Neural cell (in vitro differentiated cells): ENCODE data around the gene MB21D2. TPM values are rescaled to one million over a fixed set of nuclear protein-coding genes. Genes with fewer than 3 reads are reported as not detected.

Source experiments
- H2AFZ ChIP-seq: fragments of 200-600, 300-800 bp; sonication (generic), shearing (Covaris generic); 2 replicates; pipeline ENCODE4 v1.6.0; 2014; ENCODE audit warnings: low read depth, mild to moderate bottlenecking, antibody characterized with exemption, low read length, moderate library complexity
- H3F3A ChIP-seq: fragments of 200-600 bp; shearing (Covaris generic); 2 replicates; pipeline ENCODE4 v1.6.1; 2016; ENCODE audit warnings: mild to moderate bottlenecking, moderate library complexity, mixed read lengths, antibody characterized with exemption, low read length; ENCODE audit not compliant: insufficient read depth, poor library complexity, severe bottlenecking
- H3K27ac ChIP-seq: fragments of 200-600, 300-800 bp; sonication (generic), shearing (Covaris generic); 2 replicates; pipeline ENCODE4 v1.5.1; 2014; ENCODE audit warnings: mild to moderate bottlenecking, low read length, moderate library complexity
- H3K27me3 ChIP-seq: fragments of 300-800, 200-600 bp; sonication (generic), shearing (Covaris generic); 2 replicates; pipeline ENCODE4 v1.6.0; 2014; ENCODE audit warnings: mild to moderate bottlenecking, low read depth, low read length, moderate library complexity; ENCODE audit not compliant: insufficient read depth
- H3K36me3 ChIP-seq: fragments of 300-800, 200-600 bp; sonication (generic), shearing (Covaris generic); 2 replicates; pipeline ENCODE4 v1.5.1; 2014; ENCODE audit warnings: mild to moderate bottlenecking, antibody characterized with exemption, low read length, moderate library complexity; ENCODE audit not compliant: insufficient read depth
- H3K4me2 ChIP-seq: fragments of 300-800, 200-600 bp; sonication (generic), shearing (Covaris generic); 2 replicates; pipeline ENCODE4 v1.6.0; 2014; ENCODE audit warnings: mild to moderate bottlenecking, low read length
- H3K4me3 ChIP-seq: fragments of 300-800, 200-600 bp; sonication (generic), shearing (Covaris generic); 2 replicates; pipeline ENCODE4 v1.5.1; 2014; ENCODE audit warnings: mild to moderate bottlenecking, low read length, moderate library complexity
- H3K79me2 ChIP-seq: fragments of 200-600 bp; shearing (Covaris generic); replicated peaks from 2 replicates; pipeline ENCODE4 v1.6.0; 2014; ENCODE audit warnings: mild to moderate bottlenecking, low read length, moderate library complexity; ENCODE audit not compliant: insufficient read depth
- H3K9ac ChIP-seq: fragments of 300-800, 200-600 bp; sonication (generic), shearing (Covaris generic); 2 replicates; pipeline ENCODE4 v1.6.1; 2016; ENCODE audit warnings: mild to moderate bottlenecking, low read length, mixed read lengths
- H3K9me2 ChIP-seq: fragments of 200-600 bp; shearing (Covaris generic); 2 replicates; pipeline ENCODE4 v1.6.1; 2016; ENCODE audit warnings: mild to moderate bottlenecking, low read length, mixed read lengths; ENCODE audit not compliant: insufficient read depth
- H3K9me3 ChIP-seq: fragments of 200-600, 300-800 bp; sonication (generic), shearing (Covaris generic); 2 replicates; pipeline ENCODE4 v1.6.1; 2016; ENCODE audit warnings: mild to moderate bottlenecking, mixed run types, low read length, moderate library complexity, mixed read lengths
- H4K20me1 ChIP-seq: fragments of 200-600 bp; shearing (Covaris generic); 2 replicates; pipeline ENCODE4 v1.6.1; 2016; ENCODE audit warnings: mild to moderate bottlenecking, mixed run types; ENCODE audit not compliant: insufficient read depth
- CTCF ChIP-seq: fragments of 450-650 bp; IDR thresholded peaks from 2 replicates; pipeline ENCODE4 v1.5.1; 2014; ENCODE audit warnings: antibody characterized with exemption, mild to moderate bottlenecking, moderate library complexity; ENCODE audit not compliant: poor library complexity, severe bottlenecking
- EP300 ChIP-seq: fragments of 450-650 bp; conservative IDR thresholded peaks from 2 replicates; pipeline ENCODE4 v1.6.1; 2014; ENCODE audit warnings: antibody characterized with exemption, mild to moderate bottlenecking, moderate library complexity; ENCODE audit not compliant: poor library complexity, severe bottlenecking
- EZH2 ChIP-seq: fragments of 200-600, 300-800 bp; shearing (Covaris generic), sonication (generic); IDR thresholded peaks from 2 replicates; pipeline ENCODE4 v1.6.1; 2014; ENCODE audit warnings: antibody characterized with exemption, low read length, borderline replicate concordance, mild to moderate bottlenecking; ENCODE audit not compliant: insufficient read depth, poor library complexity, severe bottlenecking
- MXI1 ChIP-seq: fragments of 450-650 bp; conservative IDR thresholded peaks from 2 replicates; pipeline ENCODE4 v1.6.1; 2014; ENCODE audit warnings: antibody characterized with exemption, mild to moderate bottlenecking; ENCODE audit not compliant: poor library complexity, severe bottlenecking
- POLR2AphosphoS5 ChIP-seq: IDR thresholded peaks from 2 replicates; pipeline ENCODE4 v1.6.1; 2012
- RAD21 ChIP-seq: fragments of 450-650 bp; conservative IDR thresholded peaks from 2 replicates; pipeline ENCODE4 v1.6.1; 2014; ENCODE audit warnings: antibody characterized with exemption, mild to moderate bottlenecking, moderate library complexity
- SMC3 ChIP-seq: fragments of 450-650 bp; conservative IDR thresholded peaks from 2 replicates; pipeline ENCODE4 v1.6.1; 2014; ENCODE audit warnings: antibody characterized with exemption, mild to moderate bottlenecking, moderate library complexity; ENCODE audit not compliant: poor library complexity
- TAF1 ChIP-seq: IDR thresholded peaks from 2 replicates; pipeline ENCODE4 v1.6.1; 2012; ENCODE audit warnings: low read depth
- polyA plus RNA-seq: library from polyadenylated mRNA; depleted of rRNA; stranded (reverse); fragments of >200 nt; gene quantifications from 2 replicates; pipeline ENCODE4 v1.2.3, GENCODE V29; 2014
- TF ChIP-seq, protein P1 (sequence below): IDR thresholded peaks from 2 replicates; pipeline ENCODE4 v1.6.1; 2012; ENCODE audit warnings: borderline replicate concordance

Gene MB21D2
- polyA plus RNA-seq, 1 donor from 2014 or later: 39.0 TPM

GRCh38 chr3:192884777-192885773 is 32.6 kb downstream of the MB21D2 start:
- peaks cover 12% of the 10 kb centered on the region for H3K79me2 ChIP-seq
- H3K9ac ChIP-seq: no peak overlapping the region
- no peaks in the 10 kb centered on the region for H3K9me3 ChIP-seq
- H3K27ac ChIP-seq: no peak overlapping the region
- no peaks in the 10 kb centered on the region for H4K20me1 ChIP-seq
- H3K27me3 ChIP-seq: no peaks in the 10 kb centered on the region
- no peak overlapping the region for H3K4me3 ChIP-seq
- H2AFZ ChIP-seq: no peak overlapping the region
- H3K36me3 ChIP-seq: no peaks in the 10 kb centered on the region
- no peak overlapping the region for H3K4me2 ChIP-seq
- no peaks in the 10 kb centered on the region for H3K9me2 ChIP-seq
- H3F3A ChIP-seq: no peaks in the 10 kb centered on the region
- no peak for TF ChIP-seq EP300
- TF ChIP-seq EZH2: no peak
- TF ChIP-seq, protein P1, sequence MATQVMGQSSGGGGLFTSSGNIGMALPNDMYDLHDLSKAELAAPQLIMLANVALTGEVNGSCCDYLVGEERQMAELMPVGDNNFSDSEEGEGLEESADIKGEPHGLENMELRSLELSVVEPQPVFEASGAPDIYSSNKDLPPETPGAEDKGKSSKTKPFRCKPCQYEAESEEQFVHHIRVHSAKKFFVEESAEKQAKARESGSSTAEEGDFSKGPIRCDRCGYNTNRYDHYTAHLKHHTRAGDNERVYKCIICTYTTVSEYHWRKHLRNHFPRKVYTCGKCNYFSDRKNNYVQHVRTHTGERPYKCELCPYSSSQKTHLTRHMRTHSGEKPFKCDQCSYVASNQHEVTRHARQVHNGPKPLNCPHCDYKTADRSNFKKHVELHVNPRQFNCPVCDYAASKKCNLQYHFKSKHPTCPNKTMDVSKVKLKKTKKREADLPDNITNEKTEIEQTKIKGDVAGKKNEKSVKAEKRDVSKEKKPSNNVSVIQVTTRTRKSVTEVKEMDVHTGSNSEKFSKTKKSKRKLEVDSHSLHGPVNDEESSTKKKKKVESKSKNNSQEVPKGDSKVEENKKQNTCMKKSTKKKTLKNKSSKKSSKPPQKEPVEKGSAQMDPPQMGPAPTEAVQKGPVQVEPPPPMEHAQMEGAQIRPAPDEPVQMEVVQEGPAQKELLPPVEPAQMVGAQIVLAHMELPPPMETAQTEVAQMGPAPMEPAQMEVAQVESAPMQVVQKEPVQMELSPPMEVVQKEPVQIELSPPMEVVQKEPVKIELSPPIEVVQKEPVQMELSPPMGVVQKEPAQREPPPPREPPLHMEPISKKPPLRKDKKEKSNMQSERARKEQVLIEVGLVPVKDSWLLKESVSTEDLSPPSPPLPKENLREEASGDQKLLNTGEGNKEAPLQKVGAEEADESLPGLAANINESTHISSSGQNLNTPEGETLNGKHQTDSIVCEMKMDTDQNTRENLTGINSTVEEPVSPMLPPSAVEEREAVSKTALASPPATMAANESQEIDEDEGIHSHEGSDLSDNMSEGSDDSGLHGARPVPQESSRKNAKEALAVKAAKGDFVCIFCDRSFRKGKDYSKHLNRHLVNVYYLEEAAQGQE: no peak
- no peak for TF ChIP-seq POLR2AphosphoS5
- no peak for TF ChIP-seq SMC3
- no peak for TF ChIP-seq CTCF
- no peak for TF ChIP-seq RAD21
- TF ChIP-seq TAF1: no peak
- TF ChIP-seq MXI1: no peak

- no peaks in the 10 kb centered on the region for H3K9me3 ChIP-seq
- H3K27ac ChIP-seq: no peak overlapping the region
- no peaks in the 10 kb centered on the region for H3K27me3 ChIP-seq
- no peaks in the 10 kb centered on the region for H3K9me2 ChIP-seq
- H3K4me2 ChIP-seq: no peak overlapping the region
- no peak overlapping the region for H2AFZ ChIP-seq
- H3K4me3 ChIP-seq: no peak overlapping the region
- H3F3A ChIP-seq: no peaks in the 10 kb centered on the region
- H3K79me2 ChIP-seq: peaks cover 10% of the 10 kb centered on the region
- TF ChIP-seq CTCF (no peak), RAD21 (no peak), TAF1 (no peak)
- TF ChIP-seq, protein P1: no peak
- no peak overlapping the region for H3K9ac ChIP-seq
- H4K20me1 ChIP-seq: no peaks in the 10 kb centered on the region
- no peaks in the 10 kb centered on the region for H3K36me3 ChIP-seq
Observed at GRCh38 chr3:192883512-192883911, 34.1 kb downstream of the MB21D2 start.
